ENCODE measurements around the gene ZCCHC10. TPM values are rescaled to one million over a fixed set of nuclear protein-coding genes. Genes with fewer than 3 reads are reported as not detected.
A peak's percentile ranks its signal among the peaks of the same experiment; 100 is the strongest.
"Not testable (repeated sequence)": the region's sequence is repeated elsewhere in the genome, so short reads cannot be mapped to it uniquely, and the experiment has no call there.

Gene ZCCHC10
- polyA plus RNA-seq, 1 experiment: 21.1 TPM

DNA sequence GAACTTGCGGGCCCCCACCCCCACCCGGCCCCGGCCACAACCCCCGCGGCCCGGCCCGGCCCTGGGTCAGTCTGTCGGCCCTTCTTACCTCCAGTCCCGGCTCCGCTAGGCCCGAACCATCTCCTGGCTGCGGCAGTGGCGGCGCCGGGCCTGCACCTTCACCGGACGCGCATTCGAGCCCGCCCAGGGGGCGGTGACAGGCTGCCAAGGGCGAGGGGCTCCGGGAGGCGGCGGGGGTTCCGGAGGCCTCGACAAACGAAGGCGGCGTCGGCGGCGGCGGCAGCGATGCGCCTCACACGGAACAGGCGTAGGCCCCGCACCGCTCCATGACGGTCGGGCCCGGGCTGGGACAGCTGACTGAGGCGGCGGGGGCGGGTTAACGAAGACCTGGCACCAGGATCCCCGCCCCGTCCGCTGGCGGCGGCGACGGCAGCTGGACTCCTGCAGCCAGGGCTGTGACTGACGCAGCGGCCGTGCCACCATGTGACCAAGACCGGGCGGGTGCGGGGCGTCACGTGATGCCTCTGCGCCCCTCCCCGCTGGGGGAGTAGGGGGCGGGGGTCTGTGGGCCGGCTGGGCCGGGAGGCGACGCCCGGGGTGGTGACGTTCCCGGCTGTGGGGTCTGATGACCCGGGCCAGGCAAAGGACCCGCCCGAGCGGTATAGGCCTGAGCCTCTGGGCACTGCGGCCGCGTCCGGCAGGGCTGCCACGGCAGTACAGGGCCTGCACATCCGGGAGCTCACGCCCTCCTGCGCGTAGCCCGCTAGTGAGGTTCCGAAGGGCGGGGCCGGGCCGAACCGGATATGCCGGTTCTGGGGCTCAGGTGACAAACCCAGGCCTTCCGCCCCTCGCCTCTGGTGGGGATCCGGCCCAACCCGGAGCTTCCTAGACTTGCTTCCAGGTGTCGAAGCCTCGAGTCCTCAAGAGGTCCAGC is 62.9 kb downstream of the ZCCHC10 start, which contains the start of gene AFF4:
AFF4 (minus strand) TSS at position 464 of the 934 bp plus-strand sequence. CDS start 26,445 bp downstream, outside the sequence.
- peak; percentile 71 for DNase-seq (ENCODE audit: low read depth)
- Histone ChIP-seq H3K36me3 (ENCODE audit: control insufficient read depth, insufficient read depth, low read length) (peaks cover 2% of the 10 kb centered on the region), H3K4me3 (ENCODE audit: low read depth, low read length) (peak within 1 kb of the TSS; percentile 97), H3K27me3 (ENCODE audit: control insufficient read depth, insufficient read depth, low read length) (no peaks in the 10 kb centered on the region)
- TF ChIP-seq, protein P1, sequence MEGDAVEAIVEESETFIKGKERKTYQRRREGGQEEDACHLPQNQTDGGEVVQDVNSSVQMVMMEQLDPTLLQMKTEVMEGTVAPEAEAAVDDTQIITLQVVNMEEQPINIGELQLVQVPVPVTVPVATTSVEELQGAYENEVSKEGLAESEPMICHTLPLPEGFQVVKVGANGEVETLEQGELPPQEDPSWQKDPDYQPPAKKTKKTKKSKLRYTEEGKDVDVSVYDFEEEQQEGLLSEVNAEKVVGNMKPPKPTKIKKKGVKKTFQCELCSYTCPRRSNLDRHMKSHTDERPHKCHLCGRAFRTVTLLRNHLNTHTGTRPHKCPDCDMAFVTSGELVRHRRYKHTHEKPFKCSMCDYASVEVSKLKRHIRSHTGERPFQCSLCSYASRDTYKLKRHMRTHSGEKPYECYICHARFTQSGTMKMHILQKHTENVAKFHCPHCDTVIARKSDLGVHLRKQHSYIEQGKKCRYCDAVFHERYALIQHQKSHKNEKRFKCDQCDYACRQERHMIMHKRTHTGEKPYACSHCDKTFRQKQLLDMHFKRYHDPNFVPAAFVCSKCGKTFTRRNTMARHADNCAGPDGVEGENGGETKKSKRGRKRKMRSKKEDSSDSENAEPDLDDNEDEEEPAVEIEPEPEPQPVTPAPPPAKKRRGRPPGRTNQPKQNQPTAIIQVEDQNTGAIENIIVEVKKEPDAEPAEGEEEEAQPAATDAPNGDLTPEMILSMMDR (IDR thresholded peaks at IDR 0.05; ENCODE audit: insufficient read depth, low read depth, low read length): no peak
- ChIA-PET CTCF (interaction anchor here (0.9 kb wide), 1 partner anchor 58 kb away, joined by 3 read pairs; no protein-coding TSS in a partner anchor), POLR2A (no interaction called here)

GRCh38 chr5:132962429-132963021 is 63.8 kb downstream of the ZCCHC10 start:
- TF ChIP-seq, protein P1 (IDR thresholded peaks at IDR 0.05; ENCODE audit: insufficient read depth, low read depth, low read length): no peak
- ChIA-PET POLR2A (interaction anchor here (0.7 kb wide), 2 partner anchors 89 to 148 kb away, joined by 3 read pairs; partner anchors contain the start of gene HSPA4), CTCF (interaction anchor here (1.3 kb wide), 1 partner anchor 11 kb away, joined by 3 read pairs; no protein-coding TSS in a partner anchor)
- Histone ChIP-seq H3K36me3 (ENCODE audit: control insufficient read depth, insufficient read depth, low read length) (peaks cover 2% of the 10 kb centered on the region), H3K4me3 (ENCODE audit: low read depth, low read length) (peak overlapping the region; percentile 97), H3K27me3 (ENCODE audit: control insufficient read depth, insufficient read depth, low read length) (no peaks in the 10 kb centered on the region)
- DNase-seq (ENCODE audit: low read depth): no peak

GRCh38 chr5:132961887-132962286 is 64.5 kb downstream of the ZCCHC10 start:
- peaks cover 2% of the 10 kb centered on the region for H3K36me3 ChIP-seq (ENCODE audit: control insufficient read depth, insufficient read depth, low read length)
- ChIA-PET POLR2A (interaction anchor here (0.7 kb wide), 1 partner anchor 90 kb away, joined by 3 read pairs; the partner anchor contains the start of gene HSPA4), CTCF (interaction anchor here (0.8 to 1.3 kb wide), 2 partner anchors 12 to 66 kb away, joined by 3 read pairs; no protein-coding TSS in a partner anchor)
- no peaks in the 10 kb centered on the region for H3K27me3 ChIP-seq (ENCODE audit: control insufficient read depth, insufficient read depth, low read length)
- no peak for DNase-seq (ENCODE audit: low read depth)
- H3K4me3 ChIP-seq (ENCODE audit: low read depth, low read length): peak overlapping the region; percentile 97
- TF ChIP-seq, protein P1 (IDR thresholded peaks at IDR 0.05; ENCODE audit: insufficient read depth, low read depth, low read length): no peak

GRCh38 chr5:132961123-132961815 is 65.1 kb downstream of the ZCCHC10 start:
- not testable (repeated sequence) for DNase-seq (ENCODE audit: low read depth); H3K36me3 ChIP-seq (ENCODE audit: control insufficient read depth, insufficient read depth, low read length); H3K27me3 ChIP-seq (ENCODE audit: control insufficient read depth, insufficient read depth, low read length)
- ChIA-PET CTCF (interaction anchor here (0.8 to 1.3 kb wide), 2 partner anchors 12 to 66 kb away, joined by 3 read pairs; no protein-coding TSS in a partner anchor), POLR2A (interaction anchor here (0.7 kb wide), 1 partner anchor 91 kb away, joined by 3 read pairs; the partner anchor contains the start of gene HSPA4)
- H3K4me3 ChIP-seq (ENCODE audit: low read depth, low read length): peak overlapping the region; percentile 97

GRCh38 chr5:132956166-132956799 is 70.1 kb downstream of the ZCCHC10 start:
- H3K4me3 ChIP-seq (ENCODE audit: low read depth, low read length); H3K27me3 ChIP-seq (ENCODE audit: control insufficient read depth, insufficient read depth, low read length); CTCF ChIA-PET; DNase-seq (ENCODE audit: low read depth); POLR2A ChIA-PET; H3K36me3 ChIP-seq (ENCODE audit: control insufficient read depth, insufficient read depth, low read length): not testable (repeated sequence)

Measured in BJ (cell line).